GM19452 (cell line): Measurements from ENCODE around the gene RGS16.

Source experiments
- ATAC-seq: cut with Tn5 transposase; IDR thresholded peaks from one replicate; pipeline ENCODE4 v1.9.1; 2021; ENCODE audit not compliant: unreplicated experiment

The RGS16 gene

GRCh38 chr1:182630586-182630985 is 26.4 kb upstream of the RGS16 start:
- ATAC-seq, result no peak

- peak; percentile 44 for ATAC-seq
These were observed 25.4 kb upstream of the RGS16 start for GRCh38 chr1:182629499-182630096.

DNA sequence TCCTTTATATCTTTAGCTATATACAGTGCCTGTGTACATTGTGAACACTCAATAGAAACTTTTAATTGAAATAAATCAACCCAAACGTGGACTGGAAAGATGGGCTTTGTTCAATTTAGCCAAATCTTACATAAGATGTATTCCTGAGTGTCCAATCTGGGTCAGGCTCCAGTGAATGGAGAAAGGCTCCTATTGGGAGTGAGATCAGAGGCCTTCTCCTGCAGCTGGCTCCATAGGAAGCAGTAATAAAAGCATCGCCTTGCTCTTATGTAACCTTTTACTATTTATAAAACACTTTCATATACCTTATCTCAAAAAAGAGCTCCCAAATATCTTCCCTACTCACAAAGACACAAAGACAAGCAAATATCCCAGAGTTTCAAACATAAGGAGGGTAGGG is 24.9 kb upstream of the RGS16 start:
- ATAC-seq, result no peak

- no peak for ATAC-seq
These were observed 24.5 kb upstream of the RGS16 start for GRCh38 chr1:182628657-182629056.

DNA sequence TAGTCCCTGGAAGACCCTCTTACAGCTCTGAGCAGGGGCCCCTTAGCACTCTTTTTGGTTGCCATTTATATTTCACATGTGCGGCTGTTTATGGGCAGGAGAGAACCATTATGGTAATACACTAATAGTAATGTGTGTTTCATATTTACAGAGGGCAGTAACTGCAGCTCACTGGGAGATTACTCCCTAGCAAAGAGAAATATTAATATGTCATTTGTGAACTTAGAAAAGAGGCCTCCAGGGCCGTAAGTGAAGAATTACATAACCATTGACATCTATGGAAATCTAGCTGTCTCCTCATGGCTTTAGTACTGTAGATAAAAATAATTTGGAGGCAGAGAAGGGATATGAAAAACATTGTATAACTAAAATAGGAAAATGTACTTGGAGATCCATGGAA is 23.4 kb upstream of the RGS16 start:
- no peak for ATAC-seq

GRCh38 chr1:182626527-182626926 is 22.3 kb upstream of the RGS16 start:
- ATAC-seq, result no peak

- no peak for ATAC-seq
These were observed 21.7 kb upstream of the RGS16 start for GRCh38 chr1:182625719-182626504.

GRCh38 chr1:182625024-182625423 is 20.8 kb upstream of the RGS16 start:
- ATAC-seq, result no peak

DNA sequence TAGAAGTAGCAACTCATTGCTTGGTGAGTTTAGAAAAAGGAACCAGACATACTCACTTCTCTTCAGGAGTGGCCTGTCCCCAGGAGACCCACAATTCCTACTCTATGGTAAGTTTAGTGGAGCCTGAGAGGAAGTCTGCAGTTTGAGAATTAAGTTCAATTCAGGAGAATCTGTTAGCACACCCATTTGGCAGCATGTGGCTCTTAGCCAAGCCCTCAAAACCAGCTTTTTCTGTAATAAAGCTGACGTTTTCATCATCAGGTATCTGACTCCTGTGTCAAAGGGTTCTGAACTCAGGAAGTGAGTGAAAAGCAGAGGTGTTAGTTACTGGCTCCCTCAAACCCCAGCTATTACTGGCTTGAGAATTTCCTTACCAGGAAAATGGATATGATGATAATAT is 20.4 kb upstream of the RGS16 start:
- ATAC-seq, result no peak

GRCh38 chr1:182622901-182623528 is 18.8 kb upstream of the RGS16 start:
- no peak for ATAC-seq

GRCh38 chr1:182621906-182622305 is 17.7 kb upstream of the RGS16 start:
- no peak for ATAC-seq

GRCh38 chr1:182620924-182621585 is 16.9 kb upstream of the RGS16 start:
- ATAC-seq, result no peak

DNA sequence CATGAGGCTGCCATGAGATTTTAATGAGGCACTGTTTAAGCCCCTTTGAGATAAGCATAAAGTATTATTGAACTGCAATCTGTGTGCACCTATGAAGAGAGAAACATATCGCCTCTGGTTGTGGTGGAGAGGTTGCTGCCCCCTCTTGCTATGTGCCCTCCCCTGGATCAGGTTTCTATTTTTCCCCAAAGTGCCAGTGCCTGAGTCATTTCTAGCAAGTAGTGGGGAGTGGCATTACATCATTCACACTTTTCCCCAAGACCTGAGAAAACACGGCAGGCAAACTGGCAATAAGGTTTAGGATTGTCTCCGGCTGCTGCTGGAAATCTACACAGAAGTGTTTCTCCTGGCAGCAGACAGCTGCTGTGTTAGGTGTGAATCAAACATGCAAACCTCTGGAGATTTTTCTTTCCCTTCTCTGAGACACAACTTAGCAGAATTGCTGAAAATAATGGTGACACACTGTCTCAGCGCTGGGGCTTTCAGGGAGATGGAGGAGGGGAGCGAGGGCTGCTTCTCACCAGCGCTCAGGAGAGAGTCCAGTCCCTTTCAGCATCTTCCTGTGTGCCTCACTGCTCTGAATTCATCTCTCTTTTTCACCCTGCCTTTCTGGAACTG is 13.7 kb upstream of the RGS16 start:
- ATAC-seq, result no peak

DNA sequence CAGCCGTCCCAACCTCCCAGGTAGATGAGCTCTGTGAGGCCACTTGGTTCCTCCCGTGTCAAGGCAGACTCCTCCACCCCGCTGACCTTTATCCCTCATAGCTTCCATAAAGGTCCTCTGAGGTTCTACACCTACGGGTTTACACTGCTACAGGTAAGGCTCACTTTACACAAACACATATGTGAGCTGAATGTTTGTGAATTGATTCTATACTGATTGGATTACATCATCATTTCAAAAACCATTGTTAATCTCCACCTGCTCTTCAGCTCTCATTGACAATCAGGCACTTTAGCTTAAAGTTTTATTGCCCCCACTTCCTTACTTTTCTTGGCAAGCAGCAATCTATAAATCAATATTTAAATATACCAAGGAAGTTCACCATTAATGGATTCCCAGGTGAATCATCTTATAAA is 12.8 kb upstream of the RGS16 start:
- no peak for ATAC-seq

DNA sequence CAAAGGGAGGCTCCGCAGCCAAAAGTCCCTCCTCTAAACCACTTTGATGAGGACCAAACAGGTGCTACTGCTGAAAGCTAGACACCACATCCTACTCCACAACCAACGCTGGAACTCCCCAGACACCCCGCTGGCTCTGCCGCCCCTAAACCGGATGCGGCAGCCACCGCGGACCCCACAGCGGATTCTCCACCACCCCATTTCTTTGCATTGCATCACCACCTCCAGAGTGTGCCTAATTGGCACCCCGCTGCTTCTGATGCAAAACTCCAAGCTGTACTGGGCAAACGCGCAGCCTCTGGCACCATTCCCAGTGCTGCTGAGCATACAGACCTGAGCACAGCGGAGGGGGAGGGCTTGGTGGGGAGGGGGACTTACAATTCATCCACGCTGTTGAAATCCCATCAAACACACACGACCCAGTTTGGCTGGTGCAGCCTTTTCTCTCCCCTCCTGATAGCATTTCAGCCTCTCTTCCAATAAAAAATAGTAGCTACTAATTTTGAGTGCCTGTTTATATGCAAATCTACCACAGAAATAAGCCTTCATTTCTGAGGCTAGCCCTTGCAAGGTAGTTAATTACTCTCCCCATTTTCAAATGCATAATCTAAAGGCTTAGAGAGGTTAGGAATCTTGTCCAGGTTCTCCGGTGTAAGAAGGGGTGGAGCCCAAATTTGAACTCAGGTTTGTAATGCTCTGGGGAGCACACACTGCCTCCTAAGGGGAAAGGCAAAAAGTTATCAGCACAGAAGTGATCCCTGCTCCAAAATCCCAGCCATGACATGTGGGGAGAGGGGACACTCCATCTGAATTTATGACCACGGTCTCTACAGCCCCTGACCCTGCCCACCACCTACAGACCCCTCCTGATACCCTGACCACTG is 12.2 kb upstream of the RGS16 start:
- peak; percentile 68 for ATAC-seq

GRCh38 chr1:182615468-182616129 is 11.4 kb upstream of the RGS16 start:
- ATAC-seq, result peak; percentile 32

GRCh38 chr1:182614796-182615454 is 10.7 kb upstream of the RGS16 start:
- ATAC-seq, result peak; percentile 38

DNA sequence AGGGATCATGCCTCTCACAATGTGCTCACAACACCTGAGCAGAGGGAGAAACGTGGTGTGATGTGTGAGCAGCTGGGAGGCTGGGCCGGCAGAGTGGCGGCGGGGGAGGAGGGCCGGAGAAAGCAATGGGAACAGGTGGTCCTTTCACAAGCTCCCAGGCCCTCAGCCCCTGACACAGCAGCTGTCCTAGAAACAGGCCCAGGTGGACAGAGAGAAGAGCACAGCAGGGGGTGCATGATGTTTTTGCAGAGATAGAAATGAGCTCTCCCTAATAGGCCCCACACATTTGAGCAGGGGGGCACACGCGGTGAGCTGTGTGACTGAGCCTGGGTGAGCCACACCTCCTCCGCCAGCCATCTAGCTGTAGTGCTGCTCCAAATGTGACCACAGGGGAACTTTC is 7.6 kb upstream of the RGS16 start:
- no peak for ATAC-seq

- no peak for ATAC-seq
These were observed 7.1 kb upstream of the RGS16 start for GRCh38 chr1:182611326-182611725.
